HTERT RPE-1 (cell line): ENCODE results near the gene SPTLC1.
"Not testable (repeated sequence)": the region's sequence is repeated elsewhere in the genome, so short reads cannot be mapped to it uniquely, and the experiment has no call there.

Experiments
- in situ Hi-C: fragments of 300-500 bp; cut with MboI; formaldehyde crosslinking; loops from 4 replicates; pipeline ENCODE4 v1.14.3; 2020; ENCODE audit warnings: low sequenced_read_pairs

SPTLC1 gene, protein sequence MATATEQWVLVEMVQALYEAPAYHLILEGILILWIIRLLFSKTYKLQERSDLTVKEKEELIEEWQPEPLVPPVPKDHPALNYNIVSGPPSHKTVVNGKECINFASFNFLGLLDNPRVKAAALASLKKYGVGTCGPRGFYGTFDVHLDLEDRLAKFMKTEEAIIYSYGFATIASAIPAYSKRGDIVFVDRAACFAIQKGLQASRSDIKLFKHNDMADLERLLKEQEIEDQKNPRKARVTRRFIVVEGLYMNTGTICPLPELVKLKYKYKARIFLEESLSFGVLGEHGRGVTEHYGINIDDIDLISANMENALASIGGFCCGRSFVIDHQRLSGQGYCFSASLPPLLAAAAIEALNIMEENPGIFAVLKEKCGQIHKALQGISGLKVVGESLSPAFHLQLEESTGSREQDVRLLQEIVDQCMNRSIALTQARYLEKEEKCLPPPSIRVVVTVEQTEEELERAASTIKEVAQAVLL

DNA sequence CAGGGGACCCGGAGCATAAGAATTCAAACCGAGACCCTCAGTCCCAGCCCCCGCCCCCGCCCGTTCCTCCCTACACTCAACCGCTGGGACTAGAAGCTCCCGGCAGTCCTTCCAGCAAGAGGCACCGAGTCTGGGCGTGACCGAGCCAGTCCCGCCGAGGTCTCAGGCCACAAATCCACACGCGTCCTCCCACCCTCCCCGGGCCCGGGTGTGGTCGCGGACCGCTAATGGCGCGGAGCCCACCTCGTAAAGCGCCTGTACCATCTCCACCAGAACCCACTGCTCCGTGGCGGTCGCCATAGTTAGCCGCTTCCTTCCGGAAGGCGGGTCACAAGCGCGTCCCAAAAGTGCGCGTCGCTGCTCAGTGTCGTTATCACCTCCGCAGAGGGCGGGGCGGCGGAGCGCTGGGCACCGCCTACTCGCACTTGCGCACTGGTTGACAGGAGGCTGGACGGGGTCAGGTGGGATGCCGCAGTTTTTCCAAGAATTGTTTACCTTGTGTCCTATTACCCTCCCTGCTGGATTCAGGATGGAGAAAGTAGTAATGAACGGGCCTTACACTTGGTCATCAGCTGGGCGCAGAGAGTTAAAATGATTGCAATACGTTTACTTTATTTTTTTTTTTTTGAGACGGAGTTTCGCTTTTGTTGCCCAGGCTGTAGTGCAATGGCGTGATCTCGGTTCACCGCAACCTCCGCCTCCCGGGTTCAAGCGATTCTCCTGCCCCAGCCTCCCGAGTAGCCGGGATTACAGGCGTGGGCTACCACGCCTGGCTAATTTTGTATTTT is at the start of gene SPTLC1:
Gene SPTLC1, minus strand, starts transcription at position 343 of the 788 bp plus-strand sequence. Its CDS starts 43 bp downstream, at position 300.
- in situ Hi-C loops: no loop called here

DNA sequence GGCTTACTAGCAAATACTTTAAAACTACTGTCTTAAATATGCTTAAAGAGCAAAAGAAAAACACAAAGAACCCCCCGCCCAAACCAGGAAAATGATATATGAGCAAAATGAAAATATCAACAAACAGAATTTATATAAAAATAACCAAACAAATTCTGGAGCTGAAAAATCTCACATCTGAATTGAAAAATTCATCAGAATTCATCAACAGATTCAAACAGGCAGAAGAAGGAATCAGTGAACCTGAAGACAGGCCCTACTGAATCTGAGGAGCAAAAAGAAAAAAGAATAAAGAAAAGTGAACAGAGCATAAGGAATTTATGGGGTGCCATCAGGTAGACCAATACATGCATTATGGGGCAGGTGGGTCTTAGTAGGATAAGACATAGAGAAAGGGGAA is 49.8 kb upstream of the SPTLC1 start:
- in situ Hi-C loops: no loop called here

DNA sequence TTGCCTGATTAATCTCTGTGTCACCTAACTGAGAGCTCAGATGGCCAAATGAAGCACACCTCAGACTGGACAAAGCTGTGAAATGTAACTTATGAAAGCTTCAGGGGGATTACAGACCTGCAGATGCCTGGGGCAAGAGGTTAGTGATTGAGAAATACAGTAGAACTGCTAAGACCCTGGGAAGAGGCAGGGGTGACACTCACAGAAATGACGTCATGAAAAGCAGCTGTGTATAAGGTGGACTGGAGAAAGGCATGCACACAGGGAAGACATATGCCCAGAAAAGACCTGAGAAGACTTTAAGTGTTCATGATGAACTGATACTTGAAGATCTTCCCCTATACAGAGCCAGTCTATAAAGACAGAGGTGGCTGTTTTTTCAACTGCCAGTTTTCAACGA is 49.3 kb upstream of the SPTLC1 start:
- in situ Hi-C loops: no loop called here

DNA sequence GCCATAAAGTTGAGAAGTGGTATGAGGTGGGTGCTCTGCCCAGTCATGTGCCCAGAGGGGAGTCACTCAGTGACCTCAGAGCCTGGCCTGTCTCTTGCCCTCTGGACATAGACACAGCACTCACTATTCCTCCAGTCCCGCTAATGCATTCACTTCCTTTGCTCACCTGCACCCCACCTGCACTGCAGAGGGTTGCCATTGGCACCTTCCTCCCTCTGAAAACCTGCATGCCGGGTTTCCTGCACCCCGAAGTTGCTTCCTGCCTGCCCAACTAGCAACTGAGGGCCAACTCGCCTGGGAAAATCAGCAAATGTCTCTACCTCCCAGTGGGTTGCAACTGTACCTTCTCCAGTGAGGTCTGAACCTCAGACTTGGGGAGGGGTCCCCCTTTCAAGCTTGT is 48.1 kb upstream of the SPTLC1 start:
- in situ Hi-C loops: no loop called here

DNA sequence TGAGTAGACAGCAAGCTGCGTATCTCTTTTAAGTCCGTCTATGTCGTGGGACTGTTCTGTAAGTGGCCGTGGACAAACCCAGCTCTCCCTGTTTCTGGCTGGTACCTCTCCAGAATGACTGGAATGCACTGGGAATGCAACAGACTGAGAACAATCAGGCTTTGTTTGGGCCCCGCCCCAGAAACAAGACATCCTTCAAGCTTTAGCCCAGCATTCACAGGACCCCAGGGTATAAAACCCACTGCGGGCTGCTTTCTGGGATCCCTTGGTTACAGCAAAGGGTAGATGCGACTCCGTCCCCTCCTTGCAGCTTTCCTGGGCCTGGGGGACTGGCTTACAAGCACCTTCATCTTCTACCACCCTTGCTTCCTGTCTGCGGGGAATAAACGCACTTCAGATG is 45.6 kb upstream of the SPTLC1 start:
- in situ Hi-C loops: no loop called here

DNA sequence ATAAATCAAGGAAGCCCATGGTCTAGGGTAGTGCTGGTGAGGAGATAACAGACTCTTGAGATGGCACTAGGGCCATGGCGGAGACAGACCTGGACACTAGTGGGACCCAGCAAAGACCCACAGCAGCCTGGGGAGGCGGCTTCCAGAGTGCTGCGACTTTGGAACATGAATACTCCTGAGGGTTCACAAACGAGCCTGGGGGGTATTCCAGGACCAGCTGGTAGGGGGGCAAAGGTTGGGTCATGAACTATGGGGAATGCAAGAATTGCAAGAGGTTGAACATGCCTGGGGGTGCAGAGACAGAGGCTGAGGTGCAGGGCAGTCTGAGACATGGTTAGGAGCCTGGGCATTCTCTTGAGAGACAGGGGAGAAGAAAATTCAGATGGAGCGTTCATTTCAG is 43.8 kb upstream of the SPTLC1 start:
- in situ Hi-C loops: no loop called here

DNA sequence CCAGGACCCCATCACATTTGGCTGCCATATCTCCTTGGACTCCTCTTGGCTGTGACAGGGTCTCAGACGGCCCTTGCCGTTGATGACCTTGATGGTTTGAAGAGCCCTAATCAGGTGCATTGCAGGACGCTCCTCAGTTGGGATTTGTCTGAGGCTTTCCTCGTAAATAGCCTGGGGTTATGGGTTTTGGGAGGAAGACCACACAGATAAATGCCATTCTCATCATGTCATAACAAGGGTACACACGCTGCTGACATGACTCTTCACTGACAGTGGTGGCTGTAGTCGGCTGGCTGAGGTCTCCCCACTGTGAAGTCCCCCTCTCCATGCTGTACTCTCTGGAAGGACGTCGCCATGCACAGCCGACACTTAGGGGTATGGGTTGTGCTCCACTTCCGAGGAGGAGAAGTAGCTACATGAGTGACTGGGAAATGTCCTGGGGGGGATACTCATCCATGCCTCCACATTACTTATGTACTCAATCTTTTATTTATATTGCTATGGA is 42.9 kb upstream of the SPTLC1 start:
- in situ Hi-C loops: no loop called here

DNA sequence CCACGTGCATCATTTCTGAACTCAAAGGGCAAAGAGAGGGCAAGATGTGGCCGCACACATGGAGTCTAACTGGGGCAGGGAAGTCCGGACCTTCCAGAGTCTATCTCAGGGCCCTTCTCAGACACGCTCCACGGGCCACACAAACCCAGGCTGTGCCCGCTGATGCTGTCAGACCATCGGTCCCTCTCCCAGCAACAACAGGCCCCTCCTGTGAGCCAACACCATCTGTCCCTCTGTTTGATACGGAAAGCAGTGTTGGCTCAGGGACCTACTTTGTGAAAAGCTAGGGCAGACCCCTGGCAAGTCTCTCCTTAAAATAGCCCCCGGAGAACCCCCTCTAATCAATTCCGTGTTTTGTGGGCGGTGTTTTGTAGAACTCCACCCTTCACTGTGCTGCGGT is 40.5 kb upstream of the SPTLC1 start:
- in situ Hi-C loops: not testable (repeated sequence)

DNA sequence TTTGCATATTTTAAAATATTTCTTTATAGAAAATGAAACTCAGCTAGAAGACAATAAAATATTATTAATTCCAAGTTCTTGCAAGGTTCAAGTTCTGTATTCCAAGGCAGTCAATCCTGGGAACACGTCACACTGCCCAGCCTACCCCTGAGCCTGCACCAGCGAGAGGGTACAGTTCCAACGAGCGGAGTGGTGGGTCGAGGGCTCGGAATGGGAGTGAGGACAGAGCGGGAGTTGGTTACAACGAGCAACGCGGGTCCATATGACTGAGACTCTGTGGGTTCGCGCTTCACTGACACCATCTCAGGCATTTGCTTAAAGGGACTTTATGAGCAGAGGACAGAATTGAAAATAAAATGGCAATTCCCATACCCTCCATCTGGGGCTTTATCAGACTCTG is 40.0 kb upstream of the SPTLC1 start:
- in situ Hi-C loops: no loop called here

DNA sequence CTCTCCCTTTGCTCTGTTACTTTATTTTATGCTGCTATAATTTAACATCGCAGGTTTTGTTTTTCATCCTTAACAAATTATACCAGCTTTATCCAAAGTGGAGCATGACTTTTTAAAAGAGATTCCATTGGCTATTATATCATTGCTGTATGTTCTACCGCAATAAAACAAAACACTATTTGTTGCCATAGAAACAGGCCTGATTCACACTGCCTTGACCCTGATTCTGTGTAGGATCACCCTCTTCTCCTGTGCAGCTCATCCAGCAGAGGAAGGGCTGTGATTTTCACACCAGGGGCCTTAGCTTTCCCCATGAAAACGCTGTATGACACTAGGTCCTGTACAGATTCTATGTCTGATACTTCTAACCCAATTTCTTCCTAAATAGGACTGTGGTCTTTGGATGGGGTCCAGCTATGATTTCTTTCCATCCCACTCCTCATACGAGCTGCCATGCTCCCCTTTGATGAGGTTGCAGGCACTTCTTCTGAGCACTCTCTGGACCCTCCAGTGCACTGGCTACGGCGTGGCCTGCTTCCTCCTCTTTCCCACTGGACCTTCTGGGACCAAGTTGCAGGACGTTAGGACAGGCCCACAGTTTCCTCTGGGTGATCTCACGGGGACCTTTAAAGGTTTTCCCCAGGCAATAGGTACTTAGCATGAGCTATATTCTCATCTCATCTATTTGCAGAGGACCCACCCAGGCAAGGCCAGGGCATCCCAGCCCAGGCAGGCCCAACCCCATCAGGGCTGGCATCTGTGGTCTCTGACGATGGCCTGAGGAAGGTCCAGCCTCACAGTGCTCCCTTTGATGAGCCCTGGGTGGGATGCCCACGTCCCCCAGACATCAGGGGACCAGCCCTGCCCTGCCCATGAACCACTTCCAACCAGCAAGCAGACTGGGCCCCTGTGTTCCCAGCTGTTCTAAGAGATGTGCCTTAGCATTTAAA is 38.5 kb upstream of the SPTLC1 start:
- in situ Hi-C loops: not testable (repeated sequence)

DNA sequence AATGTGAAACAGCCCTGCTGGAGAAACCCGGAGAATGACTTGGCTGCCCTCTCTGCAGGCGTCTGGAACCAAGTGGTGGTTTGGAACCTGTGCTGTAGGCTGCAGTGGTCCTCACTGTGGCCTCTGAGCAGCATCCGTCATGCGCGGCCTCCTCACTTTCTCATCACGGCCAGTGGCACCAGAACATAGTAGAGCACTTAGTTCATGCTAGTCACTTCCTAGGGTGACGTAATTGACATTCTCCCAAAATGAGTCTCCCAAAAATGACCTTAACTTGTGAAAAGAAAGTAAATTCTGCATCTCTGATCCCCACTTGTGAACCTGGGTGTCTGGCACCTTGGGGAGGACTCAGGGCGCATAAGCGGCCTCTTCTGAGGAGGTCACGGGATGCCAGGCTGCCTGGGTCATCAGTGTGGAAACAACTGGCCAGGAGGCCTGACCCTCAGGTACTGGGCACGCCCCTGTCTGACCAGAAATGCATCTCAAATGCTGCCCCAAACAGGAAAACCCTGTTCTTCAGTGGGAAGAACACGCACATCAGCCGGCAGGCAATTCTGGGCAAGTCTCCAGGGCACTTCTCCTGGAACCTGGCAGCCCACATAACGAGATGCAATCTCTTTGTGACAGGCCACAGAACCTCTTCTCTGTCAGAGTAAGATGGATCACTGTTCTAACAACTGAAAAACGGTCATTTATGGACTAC is 36.6 kb upstream of the SPTLC1 start:
- in situ Hi-C loops: no loop called here

DNA sequence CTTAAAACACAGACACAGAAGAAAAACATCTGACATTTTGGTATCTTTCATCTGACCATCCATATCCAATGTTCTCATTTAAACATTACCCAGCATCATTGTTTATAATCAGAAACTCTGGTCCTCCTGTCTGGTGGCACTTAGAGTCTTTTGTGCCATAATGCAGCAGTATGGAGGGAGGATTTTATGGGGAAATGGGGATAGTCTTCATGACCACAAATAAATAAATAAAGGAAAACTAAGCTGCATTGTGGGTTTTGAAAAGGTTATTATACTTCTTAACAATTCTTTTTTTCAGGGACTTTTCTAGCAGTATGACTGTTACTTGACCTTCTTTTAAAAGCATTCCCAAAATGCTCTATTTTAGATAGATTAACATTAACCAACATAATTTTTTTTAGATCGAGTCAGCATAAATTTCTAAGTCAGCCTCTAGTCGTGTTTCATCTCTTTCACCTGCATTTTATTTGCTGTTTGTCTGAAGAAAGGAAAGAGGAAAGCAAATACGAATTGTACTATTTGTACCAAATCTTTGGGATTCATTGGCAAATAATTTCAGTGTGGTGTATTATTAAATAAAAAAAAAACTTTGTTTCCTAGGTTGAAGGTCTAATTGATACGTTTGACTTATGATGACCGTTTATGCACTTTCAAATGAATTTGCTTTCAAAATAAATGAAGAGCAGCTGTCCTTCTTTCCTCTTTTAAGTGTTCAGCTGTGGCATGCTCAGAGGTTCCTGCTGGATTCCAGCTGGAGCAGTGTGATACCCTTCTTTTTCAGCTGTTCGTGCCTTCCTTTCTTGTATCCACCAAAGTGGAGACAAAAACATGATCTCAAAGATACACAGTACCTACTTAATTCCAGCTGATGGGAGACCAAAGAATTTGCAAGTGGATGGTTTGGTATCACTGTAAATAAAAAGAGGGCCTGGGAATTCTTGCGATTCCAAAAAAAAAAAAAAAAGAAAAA is 35.6 kb upstream of the SPTLC1 start:
- in situ Hi-C loops: not testable (repeated sequence)

DNA sequence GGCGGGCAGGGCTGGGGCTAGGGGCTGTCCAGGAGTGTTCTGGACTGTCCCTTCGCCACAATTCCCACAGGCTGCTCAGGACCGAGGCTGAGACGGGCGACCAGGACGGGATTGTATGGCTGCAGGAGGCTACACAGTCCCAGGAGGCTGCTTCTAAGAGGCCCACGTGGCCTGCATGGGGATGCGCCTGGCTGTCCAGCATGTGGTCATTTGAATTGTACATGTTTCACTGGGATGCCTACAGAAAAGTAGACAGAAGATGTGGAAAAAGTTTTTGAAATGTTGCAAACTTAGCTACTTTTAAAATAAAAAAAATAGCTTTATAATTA is 32.6 kb upstream of the SPTLC1 start:
- in situ Hi-C loops: no loop called here

DNA sequence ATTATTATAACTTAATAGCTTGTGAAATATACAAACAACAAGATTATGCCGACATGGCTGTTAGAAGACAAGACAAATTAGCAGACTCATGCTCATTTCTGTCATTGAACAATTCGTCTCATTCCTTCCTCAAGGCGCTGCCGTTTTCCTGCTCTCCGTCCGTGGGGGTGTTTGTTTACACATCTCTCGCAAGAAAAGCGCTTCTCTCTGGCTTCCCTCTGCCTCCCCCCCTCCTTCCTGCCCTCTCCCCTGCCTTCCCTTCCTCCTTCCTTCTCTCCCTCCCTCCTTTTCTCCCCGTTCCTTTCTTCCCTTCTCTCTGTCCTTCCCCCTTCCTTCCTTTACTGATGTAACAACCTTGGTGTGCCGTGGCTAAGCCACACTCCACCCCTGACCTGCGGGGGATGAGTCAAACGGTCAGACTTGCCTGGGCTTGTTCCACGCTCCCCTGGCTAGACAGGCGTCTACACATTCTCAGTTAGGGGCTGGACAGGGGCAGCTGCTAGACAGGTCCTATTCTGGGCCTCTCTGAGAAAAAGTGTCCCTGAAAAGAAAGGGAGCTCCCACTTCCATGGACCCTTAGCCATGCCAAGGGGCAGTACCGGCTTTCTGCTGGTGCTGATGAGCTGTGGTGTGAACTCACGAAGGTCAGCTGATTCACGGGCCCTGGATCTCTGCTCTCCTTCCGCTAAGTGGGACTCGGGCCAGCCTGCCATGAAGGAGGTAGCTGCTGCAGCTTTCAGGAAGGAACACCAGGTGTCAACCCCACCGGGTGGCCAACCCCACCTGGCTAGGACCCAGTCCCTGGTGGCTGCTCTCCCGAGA is 32.0 kb upstream of the SPTLC1 start:
- in situ Hi-C loops: no loop called here

DNA sequence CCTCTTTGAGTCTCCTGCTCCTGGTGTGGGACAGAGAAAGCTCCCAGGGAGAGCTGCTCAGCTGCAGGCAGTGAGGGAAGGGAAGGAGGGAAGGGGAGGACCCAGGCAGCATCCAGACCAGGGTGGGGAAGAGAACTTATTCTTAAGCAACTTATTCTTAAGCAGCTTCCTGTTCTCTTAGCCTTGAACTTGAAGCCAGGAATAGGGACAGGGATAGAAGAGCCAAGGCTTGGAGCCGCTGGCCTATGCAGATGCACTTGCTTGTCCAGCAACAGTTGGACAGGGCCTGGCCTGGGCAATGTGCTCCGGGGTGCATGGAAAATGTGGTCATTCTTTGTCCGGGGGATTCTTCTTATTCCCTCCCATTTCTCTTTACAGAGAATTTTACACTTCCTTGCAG is 31.4 kb upstream of the SPTLC1 start:
- in situ Hi-C loops: no loop called here

DNA sequence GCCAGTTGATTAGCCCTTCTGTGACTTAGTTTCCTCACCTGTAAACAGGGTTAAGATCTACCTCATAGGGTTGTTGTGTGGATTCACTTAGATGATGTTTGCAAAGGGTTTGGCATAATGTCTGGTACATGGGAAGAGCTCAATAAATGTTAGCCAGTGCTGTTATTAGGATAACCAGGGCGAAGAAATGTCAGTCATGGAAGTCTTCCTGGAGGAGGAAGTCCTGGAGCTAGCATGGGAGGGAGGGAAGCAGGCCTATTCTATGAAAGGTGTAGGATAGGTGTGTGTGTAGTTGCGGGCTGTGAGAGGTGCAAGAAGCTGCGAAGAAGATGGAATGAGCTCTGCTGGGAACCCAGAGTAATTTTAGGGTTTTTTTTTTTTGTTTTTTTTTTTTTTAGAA is 30.6 kb upstream of the SPTLC1 start:
- in situ Hi-C loops: not testable (repeated sequence)

DNA sequence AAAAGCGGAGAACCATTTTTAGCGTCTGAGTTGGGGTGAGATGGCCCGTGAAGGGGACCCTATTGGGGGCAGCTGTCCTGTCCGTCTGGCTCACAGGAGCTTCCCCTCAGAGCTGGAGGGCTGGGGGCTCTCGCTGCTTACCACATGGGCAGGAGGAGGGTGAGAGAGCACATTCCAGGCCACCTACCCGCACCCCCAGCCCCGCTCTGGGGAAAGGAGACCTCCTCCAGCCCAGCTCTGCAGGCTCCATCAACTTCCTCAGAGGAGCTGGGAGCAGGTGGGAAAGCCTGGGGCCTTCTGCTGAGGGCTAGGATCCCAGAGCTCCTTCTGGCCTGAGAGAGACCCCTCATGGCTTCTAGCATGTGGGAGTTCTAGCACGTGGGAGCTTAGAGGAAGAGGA is 27.1 kb upstream of the SPTLC1 start:
- in situ Hi-C loops: no loop called here
